Muscle of leg (tissue), 11 donors: ENCODE results near the gene TMEM8B. TPM values are rescaled to one million over a fixed set of nuclear protein-coding genes. Genes with fewer than 3 reads are reported as not detected.

Experiments used
- DNase-seq: peaks from one replicate; pipeline ENCODE4 v3.0.0; 2013
- H3K27ac ChIP-seq: one replicate; pipeline ENCODE4 v1.5.1; 2013; ENCODE audit warnings: mild to moderate bottlenecking, low read length, control low read depth
- H3K27me3 ChIP-seq: one replicate; pipeline ENCODE4 v1.6.1; 2013; ENCODE audit warnings: low read length; ENCODE audit not compliant: control insufficient read depth, insufficient read depth
- H3K36me3 ChIP-seq: one replicate; pipeline ENCODE4 v1.6.1; 2013; ENCODE audit warnings: low read length; ENCODE audit not compliant: control insufficient read depth, insufficient read depth
- H3K4me1 ChIP-seq: one replicate; pipeline ENCODE4 v1.6.1; 2013; ENCODE audit warnings: low read length; ENCODE audit not compliant: control insufficient read depth, insufficient read depth
- H3K4me3 ChIP-seq: one replicate; pipeline ENCODE4 v1.5.1; 2013; ENCODE audit warnings: low read length, control low read depth
- H3K9me3 ChIP-seq: replicated peaks from 2 replicates; pipeline ENCODE4 v1.6.1; 2013; ENCODE audit warnings: low read depth, low read length; ENCODE audit not compliant: control insufficient read depth
- WGBS: methylation state at CpG from one replicate; pipeline ENCODE4 v1.1.5; 2013; ENCODE audit warnings: missing lambda C conversion rate; ENCODE audit not compliant: insufficient coverage; 5-methylcytosine and 5-hydroxymethylcytosine counted together
- polyA plus RNA-seq, 8 donors: library from polyadenylated mRNA; unstranded; fragments of 120-200 nt; gene quantifications; one replicate each; pipeline versions ENCODE4 v1.2.1 to v1.2.3, GENCODE V29; 2013; ENCODE audit warnings: inconsistent platforms in 1 of 8, low replicate concordance in 1 of 8; ENCODE audit not compliant: insufficient read length in 8 of 8, insufficient read depth in 1 of 8
- total RNA-seq: library from RNA; stranded (reverse); fragments of 120-200 nt; gene quantifications from one replicate; pipeline ENCODE4 v1.2.4, GENCODE V29; 2013

Gene TMEM8B
- total and polyA plus RNA-seq, 9 donors, result 5.1 to 22.3 (median 17.9) TPM

GRCh38 chr9:35839926-35840325 is 10.9 kb downstream of the TMEM8B start:
- H3K36me3 ChIP-seq, result peaks cover 27% of the 10 kb centered on the region
- DNase-seq, result no peak
- H3K27me3 ChIP-seq, result peaks cover 36% of the 10 kb centered on the region
- H3K4me3 ChIP-seq, result no peak overlapping the region
- WGBS, result 79% methylated on average over 5 of the region's 5 CpGs
- H3K27ac ChIP-seq, result no peak overlapping the region
- peaks cover 12% of the 10 kb centered on the region for H3K4me1 ChIP-seq
- H3K9me3 ChIP-seq, result no peaks in the 10 kb centered on the region

- Histone ChIP-seq H3K27me3 (peaks cover 34% of the 10 kb centered on the region), H3K27ac (no peak overlapping the region), H3K9me3 (no peaks in the 10 kb centered on the region), H3K4me1 (peaks cover 22% of the 10 kb centered on the region), H3K36me3 (peaks cover 19% of the 10 kb centered on the region), H3K4me3 (no peak overlapping the region)
- 89% methylated on average over 13 of the region's 15 CpGs for WGBS
- DNase-seq, result no peak
These were observed 12.0 kb downstream of the TMEM8B start for GRCh38 chr9:35840881-35841644.

- Histone ChIP-seq H3K27ac (no peak overlapping the region), H3K4me1 (peaks cover 23% of the 10 kb centered on the region), H3K9me3 (no peaks in the 10 kb centered on the region), H3K27me3 (peaks cover 35% of the 10 kb centered on the region), H3K36me3 (peaks cover 16% of the 10 kb centered on the region), H3K4me3 (no peak overlapping the region)
- WGBS, result 50% methylated on average over 2 of the region's 5 CpGs
- no peak for DNase-seq
These were observed 12.5 kb downstream of the TMEM8B start for GRCh38 chr9:35841645-35841900.

GRCh38 chr9:35842020-35842745 is 13.2 kb downstream of the TMEM8B start:
- 96% methylated on average over 12 of the region's 17 CpGs for WGBS

GRCh38 chr9:35842795-35843194 is 13.8 kb downstream of the TMEM8B start:
- peaks cover 34% of the 10 kb centered on the region for H3K4me1 ChIP-seq
- H3K36me3 ChIP-seq, result peaks cover 24% of the 10 kb centered on the region
- no peak overlapping the region for H3K27ac ChIP-seq
- no peak overlapping the region for H3K4me3 ChIP-seq
- no peaks in the 10 kb centered on the region for H3K9me3 ChIP-seq
- WGBS, result 87% methylated on average over 3 of the region's 3 CpGs
- peaks cover 42% of the 10 kb centered on the region for H3K27me3 ChIP-seq
- no peak for DNase-seq

More at GRCh38 chr9:35842020-35842745, 13.2 kb downstream of the TMEM8B start:
- Histone ChIP-seq H3K27me3 (peaks cover 39% of the 10 kb centered on the region), H3K27ac (no peak overlapping the region), H3K4me1 (peaks cover 29% of the 10 kb centered on the region), H3K9me3 (no peaks in the 10 kb centered on the region), H3K36me3 (peaks cover 22% of the 10 kb centered on the region), H3K4me3 (no peak overlapping the region)
- no peak for DNase-seq

- DNase-seq, result peak; percentile 98
- Histone ChIP-seq H3K27ac (peak overlapping the region; percentile 89), H3K4me3 (no peak overlapping the region), H3K9me3 (no peaks in the 10 kb centered on the region), H3K36me3 (peaks cover 26% of the 10 kb centered on the region), H3K4me1 (peaks cover 42% of the 10 kb centered on the region), H3K27me3 (peaks cover 36% of the 10 kb centered on the region)
- 33% methylated on average over 3 of the region's 7 CpGs for WGBS
These were observed 15.7 kb downstream of the TMEM8B start for GRCh38 chr9:35844628-35845270.

- DNase-seq, result no peak
- peaks cover 26% of the 10 kb centered on the region for H3K27me3 ChIP-seq
- H3K4me3 ChIP-seq, result no peak overlapping the region
- peaks cover 26% of the 10 kb centered on the region for H3K36me3 ChIP-seq
- 53% methylated on average over 49 of the region's 53 CpGs for WGBS
- no peak overlapping the region for H3K27ac ChIP-seq
- H3K9me3 ChIP-seq, result no peaks in the 10 kb centered on the region
- peaks cover 42% of the 10 kb centered on the region for H3K4me1 ChIP-seq
These were observed 17.1 kb downstream of the TMEM8B start for GRCh38 chr9:35845824-35846771.

- WGBS, result 60% methylated on average over 1 of the region's 4 CpGs
- peaks cover 25% of the 10 kb centered on the region for H3K27me3 ChIP-seq
These were observed 19.0 kb downstream of the TMEM8B start for GRCh38 chr9:35847792-35848572.

GRCh38 chr9:35852267-35852815 is 23.3 kb downstream of the TMEM8B start:
- no peak overlapping the region for H3K27ac ChIP-seq
- WGBS, result 100% methylated on average over 2 of the region's 2 CpGs
- peaks cover 23% of the 10 kb centered on the region for H3K36me3 ChIP-seq
- H3K9me3 ChIP-seq, result no peaks in the 10 kb centered on the region
- H3K4me3 ChIP-seq, result no peak overlapping the region
- no peak for DNase-seq
- H3K4me1 ChIP-seq, result peaks cover 12% of the 10 kb centered on the region
- H3K27me3 ChIP-seq, result peaks cover 39% of the 10 kb centered on the region

More at GRCh38 chr9:35847792-35848572, 19.0 kb downstream of the TMEM8B start:
- Histone ChIP-seq H3K9me3 (no peaks in the 10 kb centered on the region), H3K27ac (peak overlapping the region; percentile 60), H3K4me3 (no peak overlapping the region), H3K36me3 (peaks cover 26% of the 10 kb centered on the region), H3K4me1 (peaks cover 40% of the 10 kb centered on the region)
- peak; percentile 68 for DNase-seq
